HG02759 (cell line): ENCODE data around the gene NEBL.

Source experiments
- ATAC-seq: cut with Tn5 transposase; IDR thresholded peaks from one replicate; pipeline ENCODE4 v1.9.1; 2021; ENCODE audit warnings: mild to moderate bottlenecking, moderate library complexity; ENCODE audit not compliant: unreplicated experiment

NEBL gene

GRCh38 chr10:20870834-20871233, 26.3 kb downstream of the NEBL start:
- no peak for ATAC-seq

GRCh38 chr10:20863008-20863407, 34.1 kb downstream of the NEBL start:
- no peak for ATAC-seq

- no peak for ATAC-seq
Observed at GRCh38 chr10:20858292-20859124, 38.6 kb downstream of the NEBL start.

GRCh38 chr10:20856484-20856883, 40.6 kb downstream of the NEBL start:
- no peak for ATAC-seq

GRCh38 chr10:20855398-20856038, 41.6 kb downstream of the NEBL start:
- ATAC-seq: no peak

GRCh38 chr10:20853276-20853675, 43.8 kb downstream of the NEBL start:
- ATAC-seq: no peak

- no peak for ATAC-seq
Observed at GRCh38 chr10:20852303-20852702, 44.8 kb downstream of the NEBL start.

GRCh38 chr10:20847512-20847911, 49.6 kb downstream of the NEBL start:
- ATAC-seq: no peak

- ATAC-seq: no peak
Observed at GRCh38 chr10:20846263-20846662, 50.8 kb downstream of the NEBL start.

- ATAC-seq: no peak
Observed at GRCh38 chr10:20841419-20841818, 55.7 kb downstream of the NEBL start.

GRCh38 chr10:20839910-20840309, 57.2 kb downstream of the NEBL start:
- ATAC-seq: no peak

GRCh38 chr10:20839141-20839540, 58.0 kb downstream of the NEBL start:
- ATAC-seq: no peak

- no peak for ATAC-seq
Observed at GRCh38 chr10:20836401-20836800, 60.7 kb downstream of the NEBL start.

- no peak for ATAC-seq
Observed at GRCh38 chr10:20835335-20835734, 61.8 kb downstream of the NEBL start.

GRCh38 chr10:20834825-20835224, 62.3 kb downstream of the NEBL start:
- ATAC-seq: no peak

- no peak for ATAC-seq
Observed at GRCh38 chr10:20822825-20823224, 74.3 kb downstream of the NEBL start.

- ATAC-seq: no peak
Observed at GRCh38 chr10:20817646-20818045, 79.5 kb downstream of the NEBL start.

GRCh38 chr10:20817116-20817515, 80.0 kb downstream of the NEBL start:
- no peak for ATAC-seq

- ATAC-seq: no peak
Observed at GRCh38 chr10:20814116-20814515, 83.0 kb downstream of the NEBL start.

GRCh38 chr10:20811131-20811530, 86.0 kb downstream of the NEBL start:
- ATAC-seq: no peak

GRCh38 chr10:20809631-20810030, 87.5 kb downstream of the NEBL start:
- no peak for ATAC-seq

- no peak for ATAC-seq
Observed at GRCh38 chr10:20806487-20806886, 90.6 kb downstream of the NEBL start.
